ENCODE results near the gene KCNIP4. TPM values are rescaled to one million over a fixed set of nuclear protein-coding genes. Genes with fewer than 3 reads are reported as not detected.

The KCNIP4 gene
- total and polyA plus RNA-seq, 10 of the 15 experiments (the other 5 are each of a cell fraction or from before 2014, with no cell fraction given), result 0.03 to 0.23 (median 0.13) TPM; not detected in 7

- TF ChIP-seq MEF2A (IDR thresholded peaks at IDR 0.05; ENCODE audit: insufficient read depth, low read depth, low read length) (no peak), HSF1 (IDR thresholded peaks at IDR 0.05; ENCODE audit: low read depth, low read length) (no peak), KDM1A (IDR thresholded peaks at IDR 0.05; ENCODE audit: borderline replicate concordance) (no peak)
These were observed 771.5 kb downstream of the KCNIP4 start (continued) for GRCh38 chr4:21177092-21177491.

GRCh38 chr4:21167711-21168110 is 780.9 kb downstream of the KCNIP4 start:
- intact Hi-C loops (cut with micrococcal nuclease; ENCODE audit: unreplicated experiment), result no loop called here
- TF ChIP-seq STAT3 (IDR thresholded peaks at IDR 0.05; ENCODE audit: low read depth, low read length), result no peak
- no peak for TF ChIP-seq TCF7 (IDR thresholded peaks at IDR 0.05; ENCODE audit: borderline replicate concordance)
- ATAC-seq (no peak), DNase-seq (ENCODE audit: low read depth, low spot score) (no peak), FAIRE-seq (no peak)
- Histone ChIP-seq H2AFZ (ENCODE audit: control insufficient read depth, low read depth, low read length) (no peak overlapping the region), H3K4me1 (ENCODE audit: control insufficient read depth, insufficient read depth, low read length) (no peaks in the 10 kb centered on the region), H3K4me3 (no peak overlapping the region), H3K9ac (ENCODE audit: control insufficient read depth, insufficient read depth, low read length) (no peak overlapping the region), H4K20me1 (ENCODE audit: control insufficient read depth, insufficient read depth) (no peaks in the 10 kb centered on the region), H3K79me2 (ENCODE audit: control insufficient read depth, insufficient read depth, low read length) (no peaks in the 10 kb centered on the region), H3K27ac (ENCODE audit: control insufficient read depth, insufficient read depth) (no peak overlapping the region), H3K4me2 (ENCODE audit: control insufficient read depth, insufficient read depth) (no peak overlapping the region), H3K9me3 (replicated peaks; ENCODE audit: control insufficient read depth, insufficient read depth, low read length) (no peaks in the 10 kb centered on the region), H3K36me3 (ENCODE audit: control insufficient read depth in 2 of 2, insufficient read depth in 2 of 2, low read length in 1 of 2) (no peaks in the 10 kb centered on the region), H3K27me3 (replicated peaks in 1 of 2; ENCODE audit: control insufficient read depth in 2 of 2, insufficient read depth in 2 of 2, low read length in 1 of 2) (no peaks in the 10 kb centered on the region)
- 0% methylated on average over 1 of the region's 1 CpG for WGBS (ENCODE audit: insufficient coverage, insufficient replicate concordance, low lambda C conversion rate, missing lambda C conversion rate)
- POLR2A ChIA-PET, result no interaction called here
- in situ Hi-C loops (cut with MboI), result no loop called here
- RAD21 ChIA-PET (ENCODE audit: unreplicated experiment), result no interaction called here
- BruUV-seq (replicated peaks), result no TSS peak
- CTCF ChIA-PET, result no interaction called here
- SMC1A ChIA-PET (ENCODE audit: uncharacterized antibody, unreplicated experiment), result interaction anchor here (1.0 kb wide), 1 partner anchor 14 kb away, joined by 4 read pairs; no protein-coding TSS in a partner anchor

GRCh38 chr4:21155367-21155766 is 793.2 kb downstream of the KCNIP4 start:
- in situ Hi-C loops (cut with MboI), result no loop called here
- BruUV-seq (replicated peaks), result no TSS peak
- no peak for ATAC-seq
- H3K27ac ChIP-seq (ENCODE audit: control insufficient read depth, insufficient read depth), result no peak overlapping the region
- no peaks in the 10 kb centered on the region for H3K79me2 ChIP-seq (ENCODE audit: control insufficient read depth, insufficient read depth, low read length)
- H4K20me1 ChIP-seq (ENCODE audit: control insufficient read depth, insufficient read depth), result no peaks in the 10 kb centered on the region
- 10% methylated on average over 4 of the region's 4 CpGs for WGBS (ENCODE audit: insufficient coverage, insufficient replicate concordance, low lambda C conversion rate, missing lambda C conversion rate)
- no peak overlapping the region for H3K9ac ChIP-seq (ENCODE audit: control insufficient read depth, insufficient read depth, low read length)
- ChIA-PET RAD21 (ENCODE audit: unreplicated experiment) (no interaction called here), POLR2A (no interaction called here), SMC1A (ENCODE audit: uncharacterized antibody, unreplicated experiment) (interaction anchor here (1.7 kb wide), 1 partner anchor 10 kb away, joined by 5 read pairs; no protein-coding TSS in a partner anchor), CTCF (no interaction called here)
- no peaks in the 10 kb centered on the region for H3K27me3 ChIP-seq (replicated peaks in 1 of 2; ENCODE audit: control insufficient read depth in 2 of 2, insufficient read depth in 2 of 2, low read length in 1 of 2)
- no peak for DNase-seq (ENCODE audit: low read depth, low spot score)
- H3K9me3 ChIP-seq (replicated peaks; ENCODE audit: control insufficient read depth, insufficient read depth, low read length), result no peaks in the 10 kb centered on the region
- H3K36me3 ChIP-seq (ENCODE audit: control insufficient read depth in 2 of 2, insufficient read depth in 2 of 2, low read length in 1 of 2), result no peaks in the 10 kb centered on the region
- no peak overlapping the region for H2AFZ ChIP-seq (ENCODE audit: control insufficient read depth, low read depth, low read length)
- no peak overlapping the region for H3K4me2 ChIP-seq (ENCODE audit: control insufficient read depth, insufficient read depth)
- H3K4me3 ChIP-seq, result no peak overlapping the region
- FAIRE-seq, result no peak
- no peaks in the 10 kb centered on the region for H3K4me1 ChIP-seq (ENCODE audit: control insufficient read depth, insufficient read depth, low read length)
- intact Hi-C loops (cut with micrococcal nuclease; ENCODE audit: unreplicated experiment), result no loop called here
- TF ChIP-seq NFYA (IDR thresholded peaks at IDR 0.05; ENCODE audit: borderline replicate concordance, low read depth, low read length) (no peak), BHLHE40 (IDR thresholded peaks at IDR 0.05; ENCODE audit: borderline replicate concordance in 1 of 2, low read depth in 2 of 2, low read length in 1 of 2) (no peak), RAD51 (IDR thresholded peaks at IDR 0.05) (no peak), ZNF274 (IDR thresholded peaks at IDR 0.05; ENCODE audit: insufficient read depth, insufficient read length) (no peak), CBX3 (IDR thresholded peaks at IDR 0.05; ENCODE audit: borderline replicate concordance, low read depth) (no peak), NR2C2 (IDR thresholded peaks at IDR 0.05; ENCODE audit: borderline replicate concordance, control insufficient read depth, insufficient read length, low read depth) (no peak), EP300 (IDR thresholded peaks at IDR 0.05; ENCODE audit: borderline replicate concordance in 1 of 2, control insufficient read depth in 1 of 2, low read depth in 2 of 2, low read length in 2 of 2) (no peak), HDAC2 (IDR thresholded peaks at IDR 0.05) (no peak), RB1 (IDR thresholded peaks at IDR 0.05; ENCODE audit: borderline replicate concordance) (no peak)

Measured in GM12878 (cell line).